Caco-2 (cell line): Measurements from ENCODE around the gene TPCN1. TPM values are rescaled to one million over a fixed set of nuclear protein-coding genes. Genes with fewer than 3 reads are reported as not detected.

ENCODE experiments used
- BruUV-seq: library from RNA; stranded (reverse); fragments of 400-500 nt; replicated peaks from 2 replicates; lab custom pipeline; 2021; lab: Mats Ljungman, UMichigan
- CTCF ChIA-PET: fragments of 300-600 bp; sonication (Branson Sonifier 250); formaldehyde crosslinking; loops from one replicate; lab custom pipeline; 2022; ENCODE audit warnings: antibody characterized with exemption; lab: Charles Lee
- POLR2A ChIA-PET: fragments of 300-600 bp; sonication (Branson Sonifier 250); formaldehyde crosslinking; loops from one replicate; lab custom pipeline; 2022; ENCODE audit warnings: antibody characterized with exemption; lab: Charles Lee
- DNase-seq, 2 experiments: peaks; one replicate each; pipeline versions ENCODE4 v3.0.0 to v3.0.0-alpha.2; 2020 to 2022
- H3K27me3 ChIP-seq: replicated peaks from 2 replicates; pipeline ENCODE4 v1.6.0; 2011; ENCODE audit warnings: low read length; ENCODE audit not compliant: control insufficient read depth, insufficient read depth
- H3K36me3 ChIP-seq: 2 replicates; pipeline ENCODE4 v1.5.1; 2011; ENCODE audit warnings: low read length; ENCODE audit not compliant: control insufficient read depth, insufficient read depth
- H3K4me1 ChIP-seq: fragments of 250-450 bp; sonication (Bioruptor Pico); 2 replicates; pipeline ENCODE4 v1.5.1; 2020; ENCODE audit warnings: mild to moderate bottlenecking
- H3K4me3 ChIP-seq: 2 replicates; pipeline ENCODE4 v1.5.1; 2011; ENCODE audit warnings: low read depth, mild to moderate bottlenecking, control low read depth, low read length
- H3K9me3 ChIP-seq: fragments of 250-450 bp; sonication (Bioruptor Pico); 2 replicates; pipeline ENCODE4 v1.5.1; 2020; ENCODE audit warnings: mild to moderate bottlenecking, moderate library complexity
- H3K27ac Mint-ChIP-seq: one replicate; pipeline ENCODE4 v1.8.0; 2022; ENCODE audit warnings: mixed read lengths; ENCODE audit not compliant: unreplicated experiment
- H3K27me3 Mint-ChIP-seq: one replicate; pipeline ENCODE4 v1.8.0; 2022; ENCODE audit warnings: mixed read lengths; ENCODE audit not compliant: insufficient read depth, unreplicated experiment
- H3K36me3 Mint-ChIP-seq: one replicate; pipeline ENCODE4 v1.8.0; 2022; ENCODE audit warnings: mild to moderate bottlenecking, mixed read lengths; ENCODE audit not compliant: insufficient read depth, unreplicated experiment
- H3K4me1 Mint-ChIP-seq: one replicate; pipeline ENCODE4 v1.8.0; 2022; ENCODE audit warnings: low read depth, mixed read lengths; ENCODE audit not compliant: unreplicated experiment
- H3K4me3 Mint-ChIP-seq: one replicate; pipeline ENCODE4 v1.8.0; 2022; ENCODE audit warnings: mild to moderate bottlenecking, moderate library complexity, mixed read lengths; ENCODE audit not compliant: unreplicated experiment
- H3K9me3 Mint-ChIP-seq: one replicate; pipeline ENCODE4 v1.8.0; 2022; ENCODE audit warnings: mixed read lengths; ENCODE audit not compliant: unreplicated experiment
- intact Hi-C: fragments of 100-400 bp; cut with micrococcal nuclease; formaldehyde crosslinking; loops from one replicate; pipeline ENCODE4 v1.10.0; 2022; ENCODE audit not compliant: unreplicated experiment
- total RNA-seq: library from RNA; stranded (reverse); gene quantifications from 2 replicates; pipeline ENCODE4 v1.2.3, GENCODE V29; 2022
- TF ChIP-seq, protein P1 (sequence below), 2 experiments: fragments of 200-600 bp in 1 of 2; IDR thresholded peaks; 1 replicate in 1 of 2; 2 replicates in 1 of 2; pipeline versions ENCODE4 v1.5.1 to v1.8.0; 2011 to 2022; ENCODE audit warnings: antibody characterized with exemption in 1 of 2, control low read depth in 1 of 2, inconsistent platforms in 1 of 2, low read depth in 1 of 2, low read length in 1 of 2, mild to moderate bottlenecking in 1 of 2, moderate library complexity in 1 of 2; ENCODE audit not compliant: insufficient read depth in 1 of 2, severe bottlenecking in 1 of 2, unreplicated experiment in 1 of 2

Gene TPCN1
- total RNA-seq, 1 experiment from 2014 or later = 54.4 TPM

DNA sequence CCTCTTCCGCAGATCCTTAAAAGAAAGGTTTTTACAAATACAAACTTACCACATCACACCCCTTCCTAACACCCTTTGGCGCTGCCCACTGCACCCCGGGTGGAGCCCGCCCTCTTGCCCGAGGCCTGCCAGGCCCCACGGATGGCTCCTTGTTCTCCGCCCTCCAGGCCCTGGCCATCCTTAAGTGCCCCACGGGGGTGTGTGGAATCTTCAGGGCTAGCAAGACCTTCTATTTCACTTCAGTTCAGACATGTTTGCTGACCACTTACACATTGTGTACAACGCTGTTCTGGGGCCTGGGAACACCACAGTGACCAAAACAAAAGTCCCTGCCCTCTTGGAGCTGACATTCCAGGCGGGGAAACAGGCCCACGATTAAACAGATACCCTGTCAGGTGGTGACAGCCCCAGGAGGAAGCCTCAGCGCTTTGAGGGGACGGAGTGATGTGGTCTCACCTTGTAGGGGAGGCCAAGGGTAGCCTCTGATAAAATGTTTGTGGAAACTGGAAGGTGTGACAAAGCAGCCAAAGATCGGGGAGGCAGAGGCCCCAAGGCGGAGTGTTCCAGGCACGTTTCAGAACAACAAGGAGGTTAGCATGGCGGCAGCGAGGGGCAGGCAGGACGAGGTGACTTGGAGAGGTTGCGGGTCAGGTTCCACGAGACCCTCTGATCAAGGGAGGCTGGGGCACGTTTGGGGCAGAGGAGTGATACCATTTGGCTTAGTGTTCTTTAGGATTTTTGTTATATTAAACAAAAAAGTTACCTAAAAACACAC is 27.0 kb downstream of the TPCN1 start:
- Mint-ChIP-seq H3K36me3 (peaks cover 46% of the 10 kb centered on the region), H3K4me3 (no peak overlapping the region), H3K27ac (peak overlapping the region; percentile 99), H3K4me1 (peaks cover 49% of the 10 kb centered on the region), H3K27me3 (no peaks in the 10 kb centered on the region), H3K9me3 (no peaks in the 10 kb centered on the region)
- ChIA-PET CTCF (interaction anchor here (0.6 to 0.7 kb wide), 2 partner anchors 13 to 231 kb away, joined by 3 to 4 read pairs; no protein-coding TSS in a partner anchor), POLR2A (no interaction called here)
- peaks cover 30% of the 10 kb centered on the region for H3K4me1 ChIP-seq
- intact Hi-C loops = no loop called here
- H3K9me3 ChIP-seq = no peaks in the 10 kb centered on the region
- no peaks in the 10 kb centered on the region for H3K27me3 ChIP-seq
- TF ChIP-seq, protein P1, sequence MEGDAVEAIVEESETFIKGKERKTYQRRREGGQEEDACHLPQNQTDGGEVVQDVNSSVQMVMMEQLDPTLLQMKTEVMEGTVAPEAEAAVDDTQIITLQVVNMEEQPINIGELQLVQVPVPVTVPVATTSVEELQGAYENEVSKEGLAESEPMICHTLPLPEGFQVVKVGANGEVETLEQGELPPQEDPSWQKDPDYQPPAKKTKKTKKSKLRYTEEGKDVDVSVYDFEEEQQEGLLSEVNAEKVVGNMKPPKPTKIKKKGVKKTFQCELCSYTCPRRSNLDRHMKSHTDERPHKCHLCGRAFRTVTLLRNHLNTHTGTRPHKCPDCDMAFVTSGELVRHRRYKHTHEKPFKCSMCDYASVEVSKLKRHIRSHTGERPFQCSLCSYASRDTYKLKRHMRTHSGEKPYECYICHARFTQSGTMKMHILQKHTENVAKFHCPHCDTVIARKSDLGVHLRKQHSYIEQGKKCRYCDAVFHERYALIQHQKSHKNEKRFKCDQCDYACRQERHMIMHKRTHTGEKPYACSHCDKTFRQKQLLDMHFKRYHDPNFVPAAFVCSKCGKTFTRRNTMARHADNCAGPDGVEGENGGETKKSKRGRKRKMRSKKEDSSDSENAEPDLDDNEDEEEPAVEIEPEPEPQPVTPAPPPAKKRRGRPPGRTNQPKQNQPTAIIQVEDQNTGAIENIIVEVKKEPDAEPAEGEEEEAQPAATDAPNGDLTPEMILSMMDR (IDR thresholded peaks at IDR 0.05; ENCODE audit: insufficient read depth in 1 of 2, low read depth in 1 of 2, low read length in 1 of 2, severe bottlenecking in 1 of 2, unreplicated experiment in 1 of 2) = no peak
- H3K4me3 ChIP-seq = no peak overlapping the region
- peaks cover 3% of the 10 kb centered on the region for H3K36me3 ChIP-seq
- DNase-seq = no peak
- BruUV-seq = no TSS peak

DNA sequence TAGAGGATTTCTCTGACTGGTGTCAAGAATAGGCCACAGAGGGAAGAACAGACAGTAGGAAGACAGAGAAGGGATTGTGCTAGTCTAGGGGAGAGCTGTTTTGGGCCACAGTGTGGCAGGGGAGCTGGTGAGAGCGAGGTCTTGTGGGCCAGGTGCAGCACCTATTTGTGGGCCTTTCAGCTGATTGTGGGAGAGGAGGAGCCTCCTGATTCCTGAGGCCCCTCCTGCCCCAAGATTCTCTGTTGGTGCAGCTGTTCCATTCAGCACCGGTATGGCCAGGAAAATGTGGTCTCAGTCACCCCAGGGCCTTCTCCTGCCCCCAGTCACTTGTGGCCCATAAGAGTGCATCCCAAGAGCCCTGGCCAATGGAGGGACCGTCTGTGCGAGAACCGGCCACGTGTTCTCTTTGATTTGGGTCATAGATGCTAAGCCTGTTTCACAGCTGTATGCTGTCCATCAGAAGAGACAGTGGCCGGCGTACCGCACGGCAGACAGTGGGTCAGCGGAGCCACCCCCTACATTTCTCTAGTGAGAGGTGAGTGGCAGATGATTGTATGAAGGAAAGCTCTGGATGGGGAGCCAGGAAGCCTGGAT is 27.7 kb downstream of the TPCN1 start:
- Histone ChIP-seq H3K4me1 (peaks cover 30% of the 10 kb centered on the region), H3K27me3 (no peaks in the 10 kb centered on the region), H3K36me3 (peaks cover 3% of the 10 kb centered on the region), H3K4me3 (no peak overlapping the region), H3K9me3 (no peaks in the 10 kb centered on the region)
- ChIA-PET CTCF (interaction anchor here (0.6 to 0.7 kb wide), 2 partner anchors 12 to 230 kb away, joined by 3 to 4 read pairs; no protein-coding TSS in a partner anchor), POLR2A (no interaction called here)
- H3K4me1 Mint-ChIP-seq = peaks cover 45% of the 10 kb centered on the region
- peak overlapping the region; percentile 99 for H3K27ac Mint-ChIP-seq
- intact Hi-C loops = no loop called here
- H3K4me3 Mint-ChIP-seq = no peak overlapping the region
- peaks cover 39% of the 10 kb centered on the region for H3K36me3 Mint-ChIP-seq
- no peaks in the 10 kb centered on the region for H3K9me3 Mint-ChIP-seq
- H3K27me3 Mint-ChIP-seq = no peaks in the 10 kb centered on the region
- no peak for DNase-seq
- no TSS peak for BruUV-seq
- TF ChIP-seq, protein P1 (IDR thresholded peaks at IDR 0.05; ENCODE audit: insufficient read depth in 1 of 2, low read depth in 1 of 2, low read length in 1 of 2, severe bottlenecking in 1 of 2, unreplicated experiment in 1 of 2) = no peak

DNA sequence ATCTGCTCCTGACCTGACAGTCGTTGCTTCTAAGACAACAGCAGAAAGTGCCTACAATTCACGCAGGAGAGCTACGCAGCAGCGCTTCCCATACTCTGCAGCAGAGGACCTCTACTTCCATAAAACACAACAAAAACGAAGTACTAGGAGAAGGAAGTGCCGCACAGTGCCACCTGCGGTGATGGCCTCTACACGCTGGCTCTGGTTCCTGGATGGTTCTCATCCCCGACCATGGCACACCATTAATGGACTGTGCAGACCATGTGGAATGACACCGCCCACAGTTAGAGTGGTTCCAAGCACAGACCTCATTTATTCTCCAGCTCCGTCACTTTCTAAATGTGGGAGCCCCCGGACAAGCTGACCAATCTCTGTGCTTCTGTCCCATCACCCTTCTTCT is 28.3 kb downstream of the TPCN1 start:
- H3K9me3 Mint-ChIP-seq = no peaks in the 10 kb centered on the region
- intact Hi-C loops = no loop called here
- Histone ChIP-seq H3K4me3 (no peak overlapping the region), H3K36me3 (peaks cover 3% of the 10 kb centered on the region), H3K4me1 (peaks cover 29% of the 10 kb centered on the region), H3K27me3 (no peaks in the 10 kb centered on the region), H3K9me3 (no peaks in the 10 kb centered on the region)
- H3K36me3 Mint-ChIP-seq = peaks cover 35% of the 10 kb centered on the region
- H3K27ac Mint-ChIP-seq = no peak overlapping the region
- DNase-seq = no peak
- CTCF ChIA-PET = no interaction called here
- TF ChIP-seq, protein P1 (IDR thresholded peaks at IDR 0.05; ENCODE audit: insufficient read depth in 1 of 2, low read depth in 1 of 2, low read length in 1 of 2, severe bottlenecking in 1 of 2, unreplicated experiment in 1 of 2) = no peak
- BruUV-seq = no TSS peak
- H3K27me3 Mint-ChIP-seq = no peaks in the 10 kb centered on the region
- no peak overlapping the region for H3K4me3 Mint-ChIP-seq
- POLR2A ChIA-PET = no interaction called here
- peaks cover 40% of the 10 kb centered on the region for H3K4me1 Mint-ChIP-seq
